HuH-7 (cell line): ENCODE results near the gene C1orf52.

ENCODE experiments used
- DNase-seq: peaks from one replicate; pipeline ENCODE4 v3.0.0; 2011; ENCODE audit warnings: low spot score

The C1orf52 gene

GRCh38 chr1:85229574-85230097 lies 29.8 kb downstream of the C1orf52 start:
- DNase-seq = no peak

GRCh38 chr1:85228972-85229371 lies 30.5 kb downstream of the C1orf52 start:
- DNase-seq = no peak

GRCh38 chr1:85225624-85226380 lies 33.7 kb downstream of the C1orf52 start:
- DNase-seq = no peak

- no peak for DNase-seq
These were observed 34.5 kb downstream of the C1orf52 start for GRCh38 chr1:85224734-85225623.

- DNase-seq = no peak
These were observed 35.2 kb downstream of the C1orf52 start for GRCh38 chr1:85224295-85224694.

- DNase-seq = no peak
These were observed 36.1 kb downstream of the C1orf52 start for GRCh38 chr1:85223334-85223733.

GRCh38 chr1:85220756-85221201 lies 38.7 kb downstream of the C1orf52 start:
- DNase-seq = no peak

- DNase-seq = no peak
These were observed 39.4 kb downstream of the C1orf52 start for GRCh38 chr1:85219853-85220610.

GRCh38 chr1:85216697-85217096 lies 42.8 kb downstream of the C1orf52 start:
- DNase-seq = no peak

- DNase-seq = no peak
These were observed 44.8 kb downstream of the C1orf52 start for GRCh38 chr1:85214654-85215053.

- no peak for DNase-seq
These were observed 51.0 kb downstream of the C1orf52 start for GRCh38 chr1:85208488-85208887.

- DNase-seq = no peak
These were observed 55.8 kb downstream of the C1orf52 start for GRCh38 chr1:85203573-85204171.

- no peak for DNase-seq
These were observed 56.6 kb downstream of the C1orf52 start for GRCh38 chr1:85202864-85203255.

- DNase-seq = no peak
These were observed 57.2 kb downstream of the C1orf52 start for GRCh38 chr1:85202092-85202863.

GRCh38 chr1:85201340-85202091 lies 57.9 kb downstream of the C1orf52 start:
- DNase-seq = peak; percentile 58

- peak; percentile 84 for DNase-seq
These were observed 58.8 kb downstream of the C1orf52 start, which contains the start of gene SYDE2 for GRCh38 chr1:85200463-85201339. Gene SYDE2 (minus strand): TSS chr1:85201016. CDS start chr1:85200996, 20 bp downstream.
